H1 (cell line): ENCODE data around the gene RASGEF1C. TPM values are rescaled to one million over a fixed set of nuclear protein-coding genes. Genes with fewer than 3 reads are reported as not detected.

Source experiments
- ATF3 ChIP-seq: IDR thresholded peaks from 2 replicates; pipeline ENCODE4 v1.6.1; 2011; ENCODE audit warnings: low read depth, mild to moderate bottlenecking, low read length; ENCODE audit not compliant: insufficient read depth
- BACH1 ChIP-seq: IDR thresholded peaks from 2 replicates; pipeline ENCODE4 v1.6.1; 2012; ENCODE audit warnings: low read length, improper control_type of control experiment
- CBX8 ChIP-seq: fragments of 300-800, 300-1000 bp; sonication (generic); IDR thresholded peaks from 2 replicates; pipeline ENCODE4 v1.7.1; 2016; ENCODE audit warnings: low read depth, low read length, borderline replicate concordance
- CEBPB ChIP-seq: IDR thresholded peaks from 2 replicates; pipeline ENCODE4 v1.6.1; 2012; ENCODE audit warnings: low read depth, low read length
- CHD1 ChIP-seq: IDR thresholded peaks from 2 replicates; pipeline ENCODE4 v1.6.1; 2012; ENCODE audit warnings: low read depth, low read length, improper control_type of control experiment
- CREB1 ChIP-seq: IDR thresholded peaks from 2 replicates; pipeline ENCODE4 v1.6.1; 2012; ENCODE audit warnings: inconsistent platforms
- CTCF ChIP-seq, 3 experiments: IDR thresholded peaks; 1 replicate in 2 of 3; 2 replicates in 1 of 3; pipeline versions ENCODE4 v1.5.1 to v1.6.1; 2011; ENCODE audit warnings: low read length in 3 of 3, mild to moderate bottlenecking in 3 of 3, inconsistent platforms in 2 of 3, low read depth in 1 of 3, moderate library complexity in 1 of 3; ENCODE audit not compliant: insufficient read depth in 1 of 3; ENCODE audit errors: control extremely low read depth in 1 of 3
- EGR1 ChIP-seq: IDR thresholded peaks from 2 replicates; pipeline ENCODE4 v1.6.1; 2011; ENCODE audit warnings: low read depth, low read length, borderline replicate concordance
- HDAC6 ChIP-seq: IDR thresholded peaks from one replicate; pipeline ENCODE4 v1.7.1; 2012; ENCODE audit warnings: low read depth, mild to moderate bottlenecking, inconsistent platforms, low read length, moderate library complexity
- JUN ChIP-seq: IDR thresholded peaks from 2 replicates; pipeline ENCODE4 v1.6.1; 2011; ENCODE audit warnings: low read depth, mild to moderate bottlenecking, improper control_type of control experiment, low read length
- KDM1A ChIP-seq: fragments of 200-600, 300-600 bp; sonication (generic); IDR thresholded peaks from 2 replicates; pipeline ENCODE4 v1.7.1; 2016; ENCODE audit warnings: mild to moderate bottlenecking, low read length, borderline replicate concordance
- KDM5A ChIP-seq: fragments of 200-600 bp; IDR thresholded peaks from 2 replicates; pipeline ENCODE4 v1.7.1; 2012; ENCODE audit warnings: mild to moderate bottlenecking, low read length, inconsistent platforms, mixed read lengths
- NRF1 ChIP-seq: IDR thresholded peaks from 2 replicates; pipeline ENCODE4 v1.6.1; 2011; ENCODE audit warnings: mild to moderate bottlenecking, low read depth, low read length, improper control_type of control experiment
- PHF8 ChIP-seq: fragments of 200-600 bp; sonication (generic); conservative IDR thresholded peaks from 2 replicates; pipeline ENCODE4 v1.7.1; 2012; ENCODE audit warnings: low read depth, mild to moderate bottlenecking, inconsistent platforms, low read length, moderate library complexity
- RBBP5 ChIP-seq: IDR thresholded peaks from 2 replicates; pipeline ENCODE4 v1.7.1; 2012; ENCODE audit warnings: low read depth, mild to moderate bottlenecking, inconsistent platforms, low read length, moderate library complexity, borderline replicate concordance
- RNF2 ChIP-seq: fragments of 200-900, 300-1000 bp; sonication (generic); IDR thresholded peaks from 2 replicates; pipeline ENCODE4 v1.7.1; 2016; ENCODE audit warnings: borderline replicate concordance, low read depth, mild to moderate bottlenecking, antibody characterized with exemption, low read length; ENCODE audit not compliant: poor library complexity, severe bottlenecking; ENCODE audit errors: missing control alignments
- RXRA ChIP-seq: IDR thresholded peaks from 2 replicates; pipeline ENCODE4 v1.6.1; 2011; ENCODE audit warnings: low read depth, mild to moderate bottlenecking, low read length, moderate library complexity; ENCODE audit not compliant: insufficient read depth
- SP1 ChIP-seq: IDR thresholded peaks from 2 replicates; pipeline ENCODE4 v1.6.1; 2011; ENCODE audit warnings: low read depth, low read length
- TCF12 ChIP-seq: IDR thresholded peaks from 2 replicates; pipeline ENCODE4 v1.6.1; 2011; ENCODE audit warnings: low read depth, mild to moderate bottlenecking, low read length
- polyA plus RNA-seq, 7 experiments: library from polyadenylated mRNA; depleted of rRNA in 3 of 7; stranded (reverse) in 5 of 7; unstranded in 2 of 7; fragments of >200 nt in 5 of 7; fragments of 200-250 nt in 2 of 7; gene quantifications; 1 replicate in 5 of 7; 2 replicates in 1 of 7; 4 replicates in 1 of 7; pipeline versions ENCODE4 v1.2.1 to v1.2.3, GENCODE V29; 2011 to 2013; ENCODE audit warnings: missing spikeins in 2 of 7, mixed read lengths in 2 of 7
- total RNA-seq: library from RNA; stranded (reverse); fragmentation: NEBNext Ultra II Directional; extraction: Animal tissue kit (Norgen Biotek cat#: 25700); gene quantifications from 2 replicates; pipeline ENCODE4 v1.2.1, GENCODE V29; 2021
- TF ChIP-seq, protein P1 (sequence below): IDR thresholded peaks from 2 replicates; pipeline ENCODE4 v1.6.1; 2012; ENCODE audit warnings: inconsistent platforms

RASGEF1C gene
- total and polyA plus RNA-seq, 2 of the 8 experiments (the other 6 are each of a cell fraction or from before 2014, with no cell fraction given), result 0.26 to 0.61 TPM

DNA sequence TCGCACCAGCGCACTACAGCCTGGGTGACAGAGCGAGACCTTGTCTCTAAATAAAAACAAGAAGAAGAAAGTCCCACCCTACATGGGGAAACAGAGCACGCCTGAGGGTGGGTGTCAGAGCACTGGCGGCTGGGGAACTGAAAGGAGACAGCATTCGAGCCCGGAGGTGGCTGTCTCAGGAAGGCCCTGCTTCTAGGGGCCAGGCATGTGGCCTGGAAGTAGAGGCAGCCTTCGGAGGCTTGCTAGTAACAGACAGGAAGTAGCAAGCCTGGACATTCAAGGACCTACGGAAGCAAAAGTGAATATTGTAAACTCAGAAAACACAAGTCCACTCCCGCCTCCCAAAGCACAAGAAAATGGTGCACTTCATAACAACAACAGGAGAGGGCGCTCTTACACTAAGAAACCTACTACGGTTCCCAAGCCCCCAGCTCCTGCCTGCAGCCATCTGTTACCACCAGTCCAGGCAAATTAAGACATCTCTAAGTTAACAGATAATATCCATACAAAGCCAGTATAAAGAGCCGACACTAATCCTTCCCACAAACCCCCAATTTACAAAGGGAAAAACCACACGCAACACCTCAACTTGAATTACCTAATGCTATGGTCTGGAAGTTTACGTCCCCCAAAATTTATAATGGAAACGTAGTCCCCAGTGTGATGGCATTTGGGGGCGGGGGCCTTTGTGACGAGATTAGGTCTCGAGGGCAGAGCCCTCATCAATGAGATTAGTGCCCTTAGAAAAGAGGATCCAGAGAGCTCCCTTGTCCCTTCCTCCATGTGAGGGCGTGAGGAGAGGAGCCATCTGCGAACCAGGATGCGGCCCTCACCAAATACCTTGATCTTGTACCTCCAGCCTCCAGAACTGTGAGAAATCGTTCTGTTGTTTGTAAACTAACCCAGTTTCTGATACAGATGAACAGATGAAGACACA lies 7.7 kb downstream of the RASGEF1C start (continued):
- TF ChIP-seq SP1, result no peak
- TF ChIP-seq BACH1, result no peak
- TF ChIP-seq HDAC6, result no peak
- no peak for TF ChIP-seq RXRA
- TF ChIP-seq RNF2, result no peak
- no peak for TF ChIP-seq CHD1
- TF ChIP-seq EGR1, result no peak
- no peak for TF ChIP-seq NRF1
- TF ChIP-seq JUN, result no peak
- peak; percentile 54 to 87 (median 84) for TF ChIP-seq CTCF (IDR thresholded peaks at IDR 0.05; ENCODE audit: control extremely low read depth in 1 of 3, insufficient read depth in 1 of 3, low read depth in 1 of 3, low read length in 3 of 3)
- TF ChIP-seq KDM1A, result no peak
- no peak for TF ChIP-seq ATF3
- TF ChIP-seq CREB1, result no peak
- TF ChIP-seq KDM5A, result no peak
- no peak for TF ChIP-seq CEBPB
- peak; percentile 38; the same call in 1 of the 2 replicates for TF ChIP-seq TCF12
- TF ChIP-seq, protein P1, sequence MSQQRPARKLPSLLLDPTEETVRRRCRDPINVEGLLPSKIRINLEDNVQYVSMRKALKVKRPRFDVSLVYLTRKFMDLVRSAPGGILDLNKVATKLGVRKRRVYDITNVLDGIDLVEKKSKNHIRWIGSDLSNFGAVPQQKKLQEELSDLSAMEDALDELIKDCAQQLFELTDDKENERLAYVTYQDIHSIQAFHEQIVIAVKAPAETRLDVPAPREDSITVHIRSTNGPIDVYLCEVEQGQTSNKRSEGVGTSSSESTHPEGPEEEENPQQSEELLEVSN, result no peak
- TF ChIP-seq RBBP5, result no peak
- no peak for TF ChIP-seq PHF8
- no peak for TF ChIP-seq CBX8
